ENCODE data around the gene LPIN1.

Gene LPIN1

DNA sequence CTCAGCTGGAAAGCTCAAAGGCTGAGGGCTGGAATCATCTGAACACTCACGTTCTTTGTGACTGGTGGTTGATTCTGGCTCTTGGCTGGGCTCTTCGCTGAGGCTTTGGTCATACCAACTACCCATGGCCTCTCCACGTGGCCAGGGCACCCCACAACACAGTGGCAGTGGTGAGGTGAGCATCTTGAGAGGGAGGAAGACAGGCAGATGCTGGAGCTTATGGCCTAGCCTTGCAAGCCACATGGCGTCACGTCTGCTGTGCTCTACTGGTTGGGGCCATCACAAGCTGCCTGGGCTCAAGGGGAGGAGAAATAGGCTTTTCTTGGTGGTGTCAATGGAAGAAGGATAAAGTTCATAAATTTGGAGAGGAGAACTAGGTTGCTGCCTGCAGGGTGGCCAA lies 19.6 kb downstream of the LPIN1 start:
- TF ChIP-seq RAD21 (IDR thresholded peaks at IDR 0.05; ENCODE audit: low read depth), result no peak
- TF ChIP-seq, protein P1, sequence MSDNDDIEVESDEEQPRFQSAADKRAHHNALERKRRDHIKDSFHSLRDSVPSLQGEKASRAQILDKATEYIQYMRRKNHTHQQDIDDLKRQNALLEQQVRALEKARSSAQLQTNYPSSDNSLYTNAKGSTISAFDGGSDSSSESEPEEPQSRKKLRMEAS (IDR thresholded peaks at IDR 0.05), result no peak
- no peak for TF ChIP-seq CREB1 (IDR thresholded peaks at IDR 0.05; ENCODE audit: low read depth)
- TF ChIP-seq CEBPB (IDR thresholded peaks at IDR 0.05), result no peak
- TF ChIP-seq EP300 (IDR thresholded peaks at IDR 0.05; ENCODE audit: borderline replicate concordance), result no peak
- no peak for TF ChIP-seq YY1 (IDR thresholded peaks at IDR 0.05; ENCODE audit: low read depth)
- no peak for TF ChIP-seq NFIC (IDR thresholded peaks at IDR 0.05)

DNA sequence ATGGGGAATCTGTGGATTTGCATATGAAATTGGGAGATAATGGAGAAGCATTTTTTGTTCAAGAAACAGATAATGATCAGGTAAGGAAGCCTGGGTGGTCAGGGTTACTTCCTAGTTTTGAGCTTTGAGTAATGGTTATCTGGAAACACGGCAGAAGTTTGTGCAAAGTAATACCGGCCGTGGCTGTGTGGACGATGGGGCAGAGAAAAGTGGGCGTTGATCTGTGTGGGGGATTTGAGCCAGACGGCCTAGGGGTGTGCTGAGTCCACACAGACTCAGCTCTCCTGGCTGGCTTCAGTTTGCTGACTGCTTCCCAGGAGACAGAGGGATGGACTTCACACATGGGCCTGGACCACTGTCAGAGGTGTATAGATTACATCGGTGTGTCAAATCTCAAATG lies 21.3 kb downstream of the LPIN1 start:
- TF ChIP-seq ZBTB7A (IDR thresholded peaks at IDR 0.05; ENCODE audit: low read depth), result no peak
- no peak for TF ChIP-seq FOXM1 (IDR thresholded peaks at IDR 0.05; ENCODE audit: borderline replicate concordance, low read depth)
- TF ChIP-seq NFIC (IDR thresholded peaks at IDR 0.05), result no peak
- no peak for TF ChIP-seq TAF1 (IDR thresholded peaks at IDR 0.05; ENCODE audit: low read depth)
- TF ChIP-seq YY1 (IDR thresholded peaks at IDR 0.05; ENCODE audit: low read depth), result no peak
- TF ChIP-seq, protein P1 (IDR thresholded peaks at IDR 0.05), result no peak
- TF ChIP-seq EGR1 (IDR thresholded peaks at IDR 0.05), result no peak
- TF ChIP-seq CREB1 (IDR thresholded peaks at IDR 0.05; ENCODE audit: low read depth), result no peak
- TF ChIP-seq TEAD4 (IDR thresholded peaks at IDR 0.05), result no peak
- TF ChIP-seq TCF12 (IDR thresholded peaks at IDR 0.05; ENCODE audit: low read depth), result no peak
- TF ChIP-seq, protein P2, sequence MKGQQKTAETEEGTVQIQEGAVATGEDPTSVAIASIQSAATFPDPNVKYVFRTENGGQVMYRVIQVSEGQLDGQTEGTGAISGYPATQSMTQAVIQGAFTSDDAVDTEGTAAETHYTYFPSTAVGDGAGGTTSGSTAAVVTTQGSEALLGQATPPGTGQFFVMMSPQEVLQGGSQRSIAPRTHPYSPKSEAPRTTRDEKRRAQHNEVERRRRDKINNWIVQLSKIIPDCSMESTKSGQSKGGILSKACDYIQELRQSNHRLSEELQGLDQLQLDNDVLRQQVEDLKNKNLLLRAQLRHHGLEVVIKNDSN (IDR thresholded peaks at IDR 0.05), result no peak
- TF ChIP-seq RAD21 (IDR thresholded peaks at IDR 0.05; ENCODE audit: low read depth), result no peak
- TF ChIP-seq CEBPB (IDR thresholded peaks at IDR 0.05), result no peak
- TF ChIP-seq, protein P3, sequence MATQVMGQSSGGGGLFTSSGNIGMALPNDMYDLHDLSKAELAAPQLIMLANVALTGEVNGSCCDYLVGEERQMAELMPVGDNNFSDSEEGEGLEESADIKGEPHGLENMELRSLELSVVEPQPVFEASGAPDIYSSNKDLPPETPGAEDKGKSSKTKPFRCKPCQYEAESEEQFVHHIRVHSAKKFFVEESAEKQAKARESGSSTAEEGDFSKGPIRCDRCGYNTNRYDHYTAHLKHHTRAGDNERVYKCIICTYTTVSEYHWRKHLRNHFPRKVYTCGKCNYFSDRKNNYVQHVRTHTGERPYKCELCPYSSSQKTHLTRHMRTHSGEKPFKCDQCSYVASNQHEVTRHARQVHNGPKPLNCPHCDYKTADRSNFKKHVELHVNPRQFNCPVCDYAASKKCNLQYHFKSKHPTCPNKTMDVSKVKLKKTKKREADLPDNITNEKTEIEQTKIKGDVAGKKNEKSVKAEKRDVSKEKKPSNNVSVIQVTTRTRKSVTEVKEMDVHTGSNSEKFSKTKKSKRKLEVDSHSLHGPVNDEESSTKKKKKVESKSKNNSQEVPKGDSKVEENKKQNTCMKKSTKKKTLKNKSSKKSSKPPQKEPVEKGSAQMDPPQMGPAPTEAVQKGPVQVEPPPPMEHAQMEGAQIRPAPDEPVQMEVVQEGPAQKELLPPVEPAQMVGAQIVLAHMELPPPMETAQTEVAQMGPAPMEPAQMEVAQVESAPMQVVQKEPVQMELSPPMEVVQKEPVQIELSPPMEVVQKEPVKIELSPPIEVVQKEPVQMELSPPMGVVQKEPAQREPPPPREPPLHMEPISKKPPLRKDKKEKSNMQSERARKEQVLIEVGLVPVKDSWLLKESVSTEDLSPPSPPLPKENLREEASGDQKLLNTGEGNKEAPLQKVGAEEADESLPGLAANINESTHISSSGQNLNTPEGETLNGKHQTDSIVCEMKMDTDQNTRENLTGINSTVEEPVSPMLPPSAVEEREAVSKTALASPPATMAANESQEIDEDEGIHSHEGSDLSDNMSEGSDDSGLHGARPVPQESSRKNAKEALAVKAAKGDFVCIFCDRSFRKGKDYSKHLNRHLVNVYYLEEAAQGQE (IDR thresholded peaks at IDR 0.05; ENCODE audit: low read depth), result no peak

DNA sequence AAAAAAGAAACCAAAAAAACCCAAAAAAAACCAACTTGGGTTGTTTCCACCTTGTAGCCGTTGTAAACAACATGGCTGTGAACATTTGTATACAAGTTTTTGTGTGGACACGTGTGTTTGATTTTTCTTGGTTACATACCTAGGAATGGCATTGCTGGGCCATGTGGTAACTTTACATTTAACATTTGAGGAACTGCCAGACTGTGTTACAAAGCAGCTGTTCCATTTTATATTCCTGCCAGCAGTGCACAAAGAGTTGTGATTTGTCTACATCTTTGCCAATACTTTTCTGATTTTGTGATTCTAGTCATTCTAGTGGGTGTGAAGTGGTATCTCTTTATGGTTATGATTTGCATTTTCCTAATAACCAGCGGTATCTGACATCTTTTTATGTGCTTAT lies 22.5 kb downstream of the LPIN1 start:
- TF ChIP-seq NFIC (IDR thresholded peaks at IDR 0.05) (no peak), FOXM1 (IDR thresholded peaks at IDR 0.05; ENCODE audit: borderline replicate concordance, low read depth) (no peak)
- TF ChIP-seq, protein P3 (IDR thresholded peaks at IDR 0.05; ENCODE audit: low read depth), result no peak

DNA sequence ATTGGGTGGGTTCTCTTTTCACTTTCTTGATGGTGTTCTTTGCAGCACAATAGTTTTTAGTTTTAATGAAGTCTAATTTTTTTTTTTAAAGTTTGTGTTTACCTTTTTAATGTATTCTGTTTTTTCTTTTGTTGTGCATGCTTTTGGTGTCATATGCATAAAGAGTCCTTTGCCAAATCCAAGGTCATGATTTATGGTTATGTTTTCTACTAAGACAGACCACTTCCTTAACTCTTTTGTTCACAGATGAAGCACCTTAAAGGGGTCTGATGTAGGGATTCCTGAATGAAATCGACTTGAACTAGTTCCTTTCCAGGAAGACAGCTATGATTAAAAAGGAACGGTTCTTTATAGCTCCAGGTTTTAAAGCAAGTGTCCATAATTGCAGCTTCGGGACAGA lies 23.1 kb downstream of the LPIN1 start:
- TF ChIP-seq, protein P2 (IDR thresholded peaks at IDR 0.05), result no peak
- TF ChIP-seq YY1 (IDR thresholded peaks at IDR 0.05; ENCODE audit: low read depth), result no peak

DNA sequence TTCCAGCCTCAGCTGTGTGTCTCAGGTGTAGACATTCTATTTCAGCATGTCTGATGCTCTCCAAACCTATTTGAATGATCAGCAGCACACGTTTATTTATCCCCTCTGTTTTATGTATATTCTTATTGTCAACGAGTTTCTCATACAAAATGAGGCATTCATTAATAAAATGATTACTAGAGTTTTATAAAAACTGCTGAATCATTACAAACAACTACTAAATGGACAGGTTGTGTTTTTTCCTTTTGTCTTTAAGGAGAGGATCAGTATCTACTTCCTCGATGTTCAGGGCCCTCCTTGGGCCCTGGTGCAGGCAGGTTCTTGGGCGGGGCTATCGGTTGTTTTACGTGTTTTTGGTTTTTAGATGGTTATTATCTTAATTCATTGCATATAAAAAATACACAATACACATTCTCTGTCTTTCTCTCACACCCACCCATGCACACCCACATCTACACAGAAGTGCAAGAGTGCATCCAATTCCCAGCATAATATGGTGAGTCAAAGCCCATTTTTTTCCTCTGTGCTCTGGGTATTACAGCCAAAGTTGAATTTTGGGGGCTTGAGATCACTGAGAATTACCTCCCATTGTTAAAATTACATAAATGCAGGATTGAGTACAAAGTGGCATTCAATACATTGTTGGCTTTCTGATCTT lies 24.2 kb downstream of the LPIN1 start:
- TF ChIP-seq TCF12 (IDR thresholded peaks at IDR 0.05; ENCODE audit: low read depth) (no peak), NFIC (IDR thresholded peaks at IDR 0.05) (no peak), EGR1 (IDR thresholded peaks at IDR 0.05) (no peak), TEAD4 (IDR thresholded peaks at IDR 0.05) (no peak), CEBPB (IDR thresholded peaks at IDR 0.05) (no peak), RAD21 (IDR thresholded peaks at IDR 0.05; ENCODE audit: low read depth) (no peak), TAF1 (IDR thresholded peaks at IDR 0.05; ENCODE audit: low read depth) (no peak), CREB1 (IDR thresholded peaks at IDR 0.05; ENCODE audit: low read depth) (no peak), ZBTB7A (IDR thresholded peaks at IDR 0.05; ENCODE audit: low read depth) (no peak), FOXM1 (IDR thresholded peaks at IDR 0.05; ENCODE audit: borderline replicate concordance, low read depth) (no peak), EP300 (IDR thresholded peaks at IDR 0.05; ENCODE audit: borderline replicate concordance) (no peak), YY1 (IDR thresholded peaks at IDR 0.05; ENCODE audit: low read depth) (no peak)
- TF ChIP-seq, protein P3 (IDR thresholded peaks at IDR 0.05; ENCODE audit: low read depth), result no peak
- TF ChIP-seq, protein P2 (IDR thresholded peaks at IDR 0.05), result no peak
- TF ChIP-seq, protein P1 (IDR thresholded peaks at IDR 0.05), result no peak
